Panc1 (cell line): ENCODE data around the gene HHAT. TPM values are rescaled to one million over a fixed set of nuclear protein-coding genes. Genes with fewer than 3 reads are reported as not detected.

Source experiments
- ATAC-seq: fragments of 200-7000 bp; cut with Tn5 transposase; 2 replicates; pipeline ENCODE4 v1.9.1; 2020; ENCODE audit warnings: mild to moderate bottlenecking, moderate library complexity
- BruUV-seq: library from RNA; stranded (reverse); fragments of 400-500 nt; replicated peaks from 2 replicates; lab custom pipeline; 2021; lab: Mats Ljungman, UMichigan
- CTCF ChIA-PET: fragments of 300-600 bp; sonication (Branson Sonifier 250); formaldehyde crosslinking; loops from one replicate; lab custom pipeline; 2022; ENCODE audit warnings: antibody characterized with exemption; lab: Charles Lee
- POLR2A ChIA-PET: fragments of 300-600 bp; sonication (Branson Sonifier 250); formaldehyde crosslinking; loops from one replicate; lab custom pipeline; 2022; ENCODE audit warnings: antibody characterized with exemption; lab: Charles Lee
- DNase-seq: peaks from one replicate; pipeline ENCODE4 v3.0.0-alpha.2; 2010; ENCODE audit warnings: low read depth, low spot score
- H3K27ac ChIP-seq: 2 replicates; pipeline ENCODE4 v1.5.1; 2011; ENCODE audit warnings: mild to moderate bottlenecking, low read length, inconsistent platforms
- H3K27me3 ChIP-seq: fragments of 200-500 bp; sonication (Bioruptor generic); 2 replicates; pipeline ENCODE4 v1.6.0; 2014; ENCODE audit warnings: low read length, inconsistent platforms; ENCODE audit not compliant: control insufficient read depth, insufficient read depth
- H3K36me3 ChIP-seq: fragments of 200-500 bp; sonication (Bioruptor generic); 2 replicates; pipeline ENCODE4 v1.5.1; 2014; ENCODE audit warnings: inconsistent platforms, mild to moderate bottlenecking, low read length, moderate library complexity; ENCODE audit not compliant: control insufficient read depth, insufficient read depth
- H3K4me1 ChIP-seq: 2 replicates; pipeline ENCODE4 v1.5.1; 2011; ENCODE audit warnings: inconsistent platforms, mild to moderate bottlenecking, low read length, moderate library complexity; ENCODE audit not compliant: control insufficient read depth, insufficient read depth
- H3K4me3 ChIP-seq, 2 experiments: 2 replicates each; pipeline ENCODE4 v1.5.1; 2011 to 2012; ENCODE audit warnings: low read depth in 2 of 2, low read length in 2 of 2, mild to moderate bottlenecking in 2 of 2, inconsistent platforms in 1 of 2, moderate library complexity in 1 of 2
- H3K9me3 ChIP-seq: fragments of 200-500 bp; sonication (Bioruptor generic); 2 replicates; pipeline ENCODE4 v1.5.1; 2014; ENCODE audit warnings: low read depth, mild to moderate bottlenecking, inconsistent platforms, low read length, moderate library complexity; ENCODE audit not compliant: control insufficient read depth, insufficient read depth
- CTCF ChIP-seq: fragments of 450-650 bp; IDR thresholded peaks from 2 replicates; pipeline ENCODE4 v1.5.1; 2017; ENCODE audit warnings: mild to moderate bottlenecking
- POLR2AphosphoS5 ChIP-seq: IDR thresholded peaks from 2 replicates; pipeline ENCODE4 v1.6.1; 2012; ENCODE audit warnings: mild to moderate bottlenecking, low read depth, low read length, moderate library complexity
- REST ChIP-seq, 2 experiments: IDR thresholded peaks; 2 replicates each; pipeline ENCODE4 v1.6.1; 2011 to 2012; ENCODE audit warnings: low read depth in 2 of 2, control low read depth in 1 of 2, low read length in 1 of 2, mild to moderate bottlenecking in 1 of 2, moderate library complexity in 1 of 2; ENCODE audit not compliant: insufficient read depth in 1 of 2
- SIN3A ChIP-seq: IDR thresholded peaks from 2 replicates; pipeline ENCODE4 v1.6.1; 2012; ENCODE audit warnings: low read depth, mild to moderate bottlenecking, low read length, moderate library complexity, borderline replicate concordance; ENCODE audit not compliant: insufficient read depth
- TCF7L2 ChIP-seq: IDR thresholded peaks from 2 replicates; pipeline ENCODE4 v1.6.1; 2011; ENCODE audit warnings: mild to moderate bottlenecking, low read depth, low read length, inconsistent platforms
- in situ Hi-C: cut with HindIII; loops from 2 replicates; pipeline ENCODE4 v1.10.0; 2016; ENCODE audit warnings: low sequenced_read_pairs, low pct_unique_long_range_greater_than_20kb
- intact Hi-C: fragments of 100-400 bp; cut with micrococcal nuclease; formaldehyde crosslinking; loops from one replicate; pipeline ENCODE4 v1.10.0; 2022; ENCODE audit not compliant: unreplicated experiment
- total RNA-seq: library from RNA; stranded (reverse); gene quantifications from one replicate; pipeline ENCODE4 v1.2.1, GENCODE V29; 2021; ENCODE audit not compliant: unreplicated experiment

HHAT gene
- total RNA-seq, 1 experiment from 2014 or later: 2.3 TPM

GRCh38 chr1:210525716-210526454, 197.2 kb downstream of the HHAT start:
- DNase-seq (no peak), ATAC-seq (no peak)
- H3K4me1 ChIP-seq: no peaks in the 10 kb centered on the region
- BruUV-seq: no TSS peak
- H3K4me3 ChIP-seq: no peak overlapping the region
- H3K27me3 ChIP-seq: no peaks in the 10 kb centered on the region
- no peaks in the 10 kb centered on the region for H3K9me3 ChIP-seq
- H3K36me3 ChIP-seq: no peaks in the 10 kb centered on the region
- POLR2A ChIA-PET: interaction anchor here (0.6 kb wide), 1 partner anchor 9 kb away, joined by 5 read pairs; no protein-coding TSS in a partner anchor
- in situ Hi-C loops: no loop called here
- no peak for TF ChIP-seq REST (IDR thresholded peaks at IDR 0.05; ENCODE audit: insufficient read depth in 1 of 2, low read depth in 2 of 2, low read length in 1 of 2)
- no peak for TF ChIP-seq TCF7L2
- TF ChIP-seq SIN3A: no peak
- intact Hi-C loops: no loop called here
- CTCF ChIA-PET: no interaction called here
- no peak overlapping the region for H3K27ac ChIP-seq

GRCh38 chr1:210527091-210527490, 198.4 kb downstream of the HHAT start:
- in situ Hi-C loops: no loop called here
- Histone ChIP-seq H3K27ac (no peak overlapping the region), H3K4me3 (no peak overlapping the region), H3K9me3 (no peaks in the 10 kb centered on the region), H3K27me3 (no peaks in the 10 kb centered on the region), H3K4me1 (no peaks in the 10 kb centered on the region), H3K36me3 (no peaks in the 10 kb centered on the region)
- no peak for DNase-seq
- no TSS peak for BruUV-seq
- ChIA-PET POLR2A (no interaction called here), CTCF (no interaction called here)
- intact Hi-C loops: no loop called here
- no peak for ATAC-seq
- no peak for TF ChIP-seq SIN3A
- TF ChIP-seq CTCF: no peak
- TF ChIP-seq TCF7L2: no peak
- no peak for TF ChIP-seq POLR2AphosphoS5
- TF ChIP-seq REST (IDR thresholded peaks at IDR 0.05; ENCODE audit: insufficient read depth in 1 of 2, low read depth in 2 of 2, low read length in 1 of 2): no peak
